Activated CD4-positive, alpha-beta T cell treated with anti-CD3 and anti-CD28 coated beads, Interleukin-2, amount 50 U/mL, for 4 hours (primary cell): Measurements from ENCODE around the gene ADAP1.
A peak's percentile ranks its signal among the peaks of the same experiment; 100 is the strongest.
"Not testable (repeated sequence)": the region's sequence is repeated elsewhere in the genome, so short reads cannot be mapped to it uniquely, and the experiment has no call there.

ENCODE experiments used
- DNase-seq, 2 experiments: peaks; one replicate each; pipeline ENCODE4 v3.0.0-alpha.2; 2020

The ADAP1 gene

DNA sequence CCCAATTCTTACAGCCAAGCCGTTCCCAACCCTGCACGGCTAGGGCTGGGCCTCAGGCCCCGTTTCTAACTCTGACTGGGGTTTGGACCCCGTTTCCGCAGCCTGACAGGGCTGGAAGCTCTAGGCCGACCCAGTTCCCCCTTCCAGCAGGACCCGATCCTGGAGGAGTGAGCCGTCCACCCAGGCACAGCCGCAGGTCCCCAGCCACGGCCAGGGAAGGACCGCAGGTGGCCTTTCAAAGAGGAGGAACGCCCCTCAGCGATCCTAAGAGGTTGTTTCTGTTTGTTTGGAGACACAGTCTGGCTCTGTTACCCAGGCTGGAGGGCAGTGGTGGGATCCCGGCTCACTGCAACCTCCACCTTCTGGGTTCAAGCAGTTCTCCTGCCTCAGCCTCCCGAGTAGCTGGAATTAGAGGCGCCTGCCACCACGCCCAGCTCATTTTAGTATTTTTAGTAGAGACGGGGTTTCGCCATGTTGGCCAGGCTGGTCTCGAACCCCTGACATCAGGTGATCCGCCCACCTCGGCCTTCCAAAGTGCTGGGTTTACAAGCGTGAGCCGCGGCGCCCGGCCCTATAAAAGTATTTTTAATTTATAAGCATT is 78.9 kb downstream of the ADAP1 start:
- no peak for DNase-seq

DNA sequence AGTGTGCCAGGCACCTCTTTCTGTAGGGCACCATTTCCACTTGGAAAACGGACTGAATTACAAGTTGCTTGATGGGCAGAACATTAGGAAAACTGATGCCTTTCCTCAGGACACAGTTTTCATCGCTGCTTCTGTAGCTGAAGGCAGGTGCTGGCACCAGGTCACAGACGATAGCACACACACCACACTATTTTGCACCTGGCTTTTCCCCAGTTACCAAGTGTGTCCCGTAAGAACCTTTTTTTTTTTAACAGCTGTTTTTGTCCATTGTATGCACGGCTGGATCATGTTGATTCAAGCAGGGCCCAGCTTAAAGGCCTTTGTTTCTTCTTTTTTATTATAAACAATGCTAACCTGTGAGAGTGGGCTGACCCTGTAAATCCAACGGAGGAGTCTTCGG is 79.4 kb downstream of the ADAP1 start:
- no peak for DNase-seq

DNA sequence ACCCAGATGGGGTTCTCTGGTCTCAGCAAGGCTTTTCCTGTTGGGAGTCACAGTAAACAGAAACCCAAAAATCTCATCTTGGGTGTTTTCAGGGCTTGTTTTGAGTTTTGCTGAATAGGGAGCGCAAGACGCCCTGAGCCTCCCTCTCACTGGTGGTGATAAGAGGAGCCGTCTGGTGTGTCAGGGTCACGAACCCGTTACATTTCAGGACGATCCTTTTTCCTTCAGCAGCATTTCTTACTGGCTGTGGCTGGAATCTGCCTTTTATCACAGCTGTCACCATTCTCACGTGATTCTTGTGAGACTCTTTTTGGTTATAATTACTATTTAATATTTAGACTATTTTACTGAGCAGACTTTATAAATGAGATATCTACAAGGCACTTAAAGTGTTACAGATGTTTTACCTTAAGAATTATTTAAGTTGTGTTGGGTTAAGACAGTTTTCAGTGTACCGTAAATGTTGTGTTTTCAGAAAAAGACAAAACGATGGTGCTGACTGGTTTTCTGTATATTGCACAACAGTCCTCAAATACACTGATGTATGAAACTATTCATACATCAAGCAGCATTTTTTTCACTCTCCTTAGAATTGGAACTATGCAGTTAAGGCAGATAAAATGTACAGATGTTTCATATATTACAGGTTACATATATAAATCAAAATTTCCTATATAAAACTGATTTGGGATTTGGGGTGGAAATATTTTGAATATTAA is 80.3 kb downstream of the ADAP1 start:
- DNase-seq: no peak

DNA sequence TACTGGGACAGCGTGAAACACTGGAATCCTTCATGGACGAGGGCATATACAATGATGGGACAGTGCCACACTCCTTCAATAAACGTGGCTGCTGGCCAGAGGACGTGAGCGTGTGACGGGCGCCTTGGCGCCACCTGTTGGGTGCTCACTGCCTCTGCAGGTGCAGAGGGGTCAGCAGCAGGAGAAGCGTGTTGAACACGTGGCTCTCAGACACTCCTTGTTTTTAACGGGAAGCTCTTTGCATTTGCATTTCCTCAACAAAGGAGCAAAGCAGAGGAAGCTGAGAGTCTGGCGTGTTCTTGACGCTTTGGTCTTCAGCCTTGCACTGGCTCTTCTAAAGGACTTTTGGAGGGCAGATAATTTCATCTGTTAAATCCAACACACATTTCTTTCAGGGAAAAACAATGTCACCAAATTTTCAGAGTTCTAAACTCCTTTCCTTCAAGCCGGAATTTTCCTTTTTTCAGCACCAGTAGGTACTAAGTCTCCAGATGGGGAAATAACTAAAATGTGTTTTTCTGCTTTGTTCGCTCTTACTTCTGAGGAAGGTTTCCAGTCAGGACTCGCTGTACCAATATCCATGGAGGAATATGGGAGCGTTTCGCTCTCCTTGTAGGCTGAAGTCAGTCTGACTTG is 81.0 kb downstream of the ADAP1 start:
- peak; percentile 51 to 62 for DNase-seq

DNA sequence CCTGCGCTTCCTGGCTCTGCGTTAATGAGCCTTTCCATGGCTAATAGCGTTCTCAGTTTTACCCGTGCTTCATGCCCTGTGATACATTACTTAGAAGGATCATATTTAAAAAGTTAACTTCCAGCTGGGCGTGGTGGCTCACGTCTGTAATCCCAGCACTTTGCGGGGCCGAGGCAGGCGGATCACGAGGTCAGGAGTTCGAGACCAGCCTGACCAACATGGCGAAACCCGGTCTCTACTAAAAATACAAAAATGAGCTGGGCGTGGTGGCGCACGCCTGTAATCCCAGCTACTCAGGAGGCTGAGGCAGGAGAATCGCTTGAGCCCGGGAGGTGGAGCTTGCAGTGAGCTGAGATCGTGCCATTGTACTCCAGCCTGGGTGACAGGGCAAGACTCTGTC is 81.8 kb downstream of the ADAP1 start:
- not testable (repeated sequence) for DNase-seq

DNA sequence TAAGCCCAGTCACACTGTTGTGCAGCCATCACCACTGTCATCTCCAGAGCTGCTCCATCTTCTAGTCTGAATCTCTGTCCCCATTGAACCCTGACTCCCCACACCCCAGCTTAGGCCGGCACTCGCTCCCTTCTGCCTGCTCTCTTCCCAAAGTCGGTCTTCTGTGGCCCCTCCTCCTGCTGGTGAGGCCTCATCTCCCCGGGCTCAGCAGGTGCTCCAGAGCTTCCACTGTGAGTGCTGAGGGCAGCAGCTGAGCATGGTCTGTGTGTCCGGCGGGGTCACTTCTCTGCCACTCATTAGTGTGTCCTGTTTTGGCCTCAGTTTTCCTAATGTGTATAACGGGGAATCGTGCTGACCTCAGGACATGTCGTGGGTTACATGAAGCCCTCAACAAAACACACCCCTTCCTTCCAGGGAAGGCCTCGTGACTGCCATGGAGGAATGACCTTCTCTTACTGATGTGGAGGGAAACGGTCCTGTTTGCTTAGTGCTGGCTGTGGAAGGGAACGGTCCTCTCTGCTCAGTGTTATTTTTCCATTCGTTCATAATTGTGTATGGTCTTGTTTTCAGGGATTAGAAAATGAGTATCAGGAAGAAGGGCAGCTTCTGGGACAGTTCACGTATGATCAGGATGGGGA is 82.5 kb downstream of the ADAP1 start:
- DNase-seq: no peak

DNA sequence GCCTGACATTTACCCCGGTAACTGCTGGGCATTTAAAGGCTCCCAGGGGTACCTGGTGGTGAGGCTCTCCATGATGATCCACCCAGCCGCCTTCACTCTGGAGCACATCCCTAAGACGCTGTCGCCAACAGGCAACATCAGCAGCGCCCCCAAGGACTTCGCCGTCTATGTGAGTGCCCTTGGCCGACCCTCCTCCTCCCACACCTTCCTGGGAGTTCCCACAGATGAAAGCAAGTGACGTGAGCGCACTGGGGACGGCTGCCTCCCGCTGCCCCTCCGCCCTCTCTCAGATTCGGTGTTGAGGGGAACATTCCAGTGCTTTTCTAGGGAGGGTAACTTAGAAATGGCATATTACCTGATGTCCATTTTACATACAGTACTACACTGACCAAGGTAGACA is 85.1 kb downstream of the ADAP1 start:
- no peak for DNase-seq

DNA sequence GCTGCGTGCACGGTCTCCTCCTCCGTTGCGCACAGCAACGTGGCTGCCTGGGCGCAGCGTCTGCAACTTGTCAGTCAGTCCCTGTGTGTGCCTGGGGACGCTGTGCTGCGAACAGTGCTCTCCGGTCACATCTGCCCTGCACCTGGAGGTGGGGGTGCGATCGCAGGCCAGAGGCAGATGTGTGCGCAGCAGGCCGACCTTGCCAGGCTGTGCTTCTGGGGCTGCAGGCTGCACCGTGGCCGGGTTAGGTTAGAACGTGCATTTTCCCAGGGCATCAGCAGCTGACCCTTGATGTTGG is 86.3 kb downstream of the ADAP1 start:
- no peak for DNase-seq

DNA sequence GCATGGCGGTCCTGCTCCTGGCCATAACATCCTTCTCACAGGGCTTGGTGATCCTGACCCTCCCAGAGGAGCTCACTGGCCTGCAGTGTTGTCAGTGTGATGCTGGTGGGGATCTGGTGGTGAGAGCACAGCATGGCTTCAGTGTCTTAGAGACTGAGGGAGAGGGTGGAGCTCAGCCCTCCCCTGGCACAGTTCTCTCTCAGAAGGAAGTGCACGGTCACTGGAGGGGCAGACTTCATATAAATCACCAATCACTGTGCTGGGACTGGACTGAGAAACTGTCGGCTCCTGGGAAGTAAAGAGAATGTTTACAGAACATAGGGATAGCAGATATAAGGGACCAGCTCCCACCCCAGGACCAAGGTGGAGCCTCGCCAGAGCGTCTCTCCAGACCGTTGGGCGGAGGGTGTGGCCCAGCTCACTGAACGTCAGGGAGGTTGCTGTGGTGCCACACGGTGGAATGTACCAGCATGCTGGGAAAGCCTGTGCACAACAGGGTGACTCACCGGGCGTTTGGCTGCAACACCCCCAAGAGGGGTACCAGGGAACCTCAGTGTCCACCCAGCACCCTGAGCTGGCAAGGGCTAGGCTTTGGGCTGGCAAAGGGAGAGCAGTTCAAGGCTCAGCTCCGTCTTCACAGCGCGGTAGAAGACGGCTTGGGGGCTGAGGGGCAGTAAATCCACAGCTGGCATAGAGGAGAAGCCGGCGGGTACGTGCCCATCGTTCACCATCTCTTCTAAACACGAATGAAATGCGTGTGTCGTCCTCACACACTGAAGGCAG is 86.9 kb downstream of the ADAP1 start:
- DNase-seq: no peak

DNA sequence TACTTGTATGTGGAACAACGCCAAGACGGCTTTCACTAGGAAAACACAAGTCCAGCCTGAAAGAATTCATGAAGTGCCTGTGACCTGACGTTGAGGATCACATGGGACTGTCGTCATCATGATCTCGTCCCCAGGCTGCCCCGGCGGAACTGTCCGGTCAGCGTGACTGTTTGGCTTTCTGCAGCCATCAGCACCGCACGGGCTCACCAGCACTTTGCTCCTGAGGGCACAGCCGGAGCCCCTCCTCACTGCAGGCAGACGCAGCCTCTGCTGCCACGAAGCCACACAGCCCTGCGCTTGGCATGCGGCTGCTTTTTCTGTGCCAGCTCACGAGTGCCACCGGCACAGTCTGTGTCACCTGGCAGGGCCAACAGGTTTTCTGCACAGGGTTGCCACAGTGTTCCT is 87.5 kb downstream of the ADAP1 start:
- DNase-seq: no peak

DNA sequence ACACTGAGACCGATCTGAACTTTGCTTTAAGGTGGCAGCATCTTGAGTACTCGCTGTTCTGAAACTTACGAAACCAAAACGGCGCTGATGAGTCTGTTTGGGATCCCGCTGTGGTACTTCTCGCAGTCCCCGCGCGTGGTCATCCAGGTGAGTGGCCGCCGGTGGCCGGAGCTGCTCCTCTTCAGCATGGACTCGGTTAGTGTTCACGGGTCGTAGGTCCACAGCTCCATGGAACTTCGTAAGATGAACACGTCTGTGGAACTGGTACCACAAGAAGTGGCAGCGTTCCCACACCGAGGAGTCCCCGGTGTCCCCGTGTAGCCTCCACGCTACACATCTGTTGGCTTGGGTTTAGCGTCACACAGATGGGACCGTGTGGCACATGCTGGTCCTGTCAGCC is 88.6 kb downstream of the ADAP1 start:
- DNase-seq: no peak

DNA sequence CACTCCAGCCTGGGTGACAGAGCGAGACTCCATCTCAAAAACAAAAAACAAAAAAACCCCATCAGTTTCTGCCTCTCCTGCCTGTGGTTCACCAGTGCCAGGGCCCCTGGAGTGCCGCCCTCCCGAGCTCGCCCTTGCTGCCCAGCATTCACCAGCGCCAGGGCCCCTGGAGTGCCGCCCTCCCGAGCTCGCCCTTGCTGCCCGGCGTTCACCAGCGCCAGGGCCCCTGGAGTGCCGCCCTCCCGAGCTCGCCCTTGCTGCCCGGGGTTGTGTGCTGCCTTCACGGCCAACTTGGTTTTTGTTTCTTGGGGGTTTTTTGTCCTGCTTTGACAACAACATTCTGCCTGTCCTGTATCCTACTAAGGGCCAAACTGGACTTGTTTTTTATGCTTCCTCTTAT is 91.4 kb downstream of the ADAP1 start:
- no peak for DNase-seq

DNA sequence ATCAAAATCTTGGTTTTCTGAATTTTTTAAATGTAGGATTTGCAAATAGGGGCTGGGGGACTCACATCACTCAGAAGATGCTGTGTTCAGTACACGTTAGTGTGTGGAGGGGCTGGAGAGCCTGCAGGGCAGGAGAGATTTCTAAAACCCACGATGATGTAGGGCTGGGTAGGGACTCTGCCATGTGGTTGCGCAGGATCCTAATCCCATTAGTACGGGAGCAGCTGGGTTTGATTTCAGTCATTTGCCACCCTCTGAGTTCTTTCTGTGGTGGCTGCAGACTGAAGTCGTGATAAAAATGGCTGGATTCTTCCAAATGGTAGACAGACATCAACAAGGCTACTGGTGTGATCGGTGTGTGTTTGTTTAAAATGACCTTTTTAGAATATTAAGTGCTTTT is 92.3 kb downstream of the ADAP1 start:
- DNase-seq: no peak

DNA sequence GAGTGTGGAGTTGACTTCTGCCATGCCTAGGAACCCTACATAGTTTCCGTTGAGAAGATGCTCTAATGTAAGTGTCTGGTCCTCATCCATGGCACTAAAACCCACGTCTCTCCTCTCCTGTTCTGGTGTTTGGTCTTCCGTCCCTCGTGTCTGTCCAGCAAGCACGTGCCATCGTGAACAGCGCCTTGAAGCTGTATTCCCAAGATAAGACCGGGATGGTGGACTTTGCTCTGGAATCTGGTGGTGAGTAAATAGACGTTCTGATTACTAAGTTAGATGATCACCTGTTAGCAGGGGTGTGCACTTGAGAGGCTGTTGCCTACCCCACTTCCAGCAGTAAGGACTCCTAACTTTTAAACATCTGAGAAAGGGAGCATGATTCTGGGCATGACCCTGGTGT is 93.3 kb downstream of the ADAP1 start:
- no peak for DNase-seq

DNA sequence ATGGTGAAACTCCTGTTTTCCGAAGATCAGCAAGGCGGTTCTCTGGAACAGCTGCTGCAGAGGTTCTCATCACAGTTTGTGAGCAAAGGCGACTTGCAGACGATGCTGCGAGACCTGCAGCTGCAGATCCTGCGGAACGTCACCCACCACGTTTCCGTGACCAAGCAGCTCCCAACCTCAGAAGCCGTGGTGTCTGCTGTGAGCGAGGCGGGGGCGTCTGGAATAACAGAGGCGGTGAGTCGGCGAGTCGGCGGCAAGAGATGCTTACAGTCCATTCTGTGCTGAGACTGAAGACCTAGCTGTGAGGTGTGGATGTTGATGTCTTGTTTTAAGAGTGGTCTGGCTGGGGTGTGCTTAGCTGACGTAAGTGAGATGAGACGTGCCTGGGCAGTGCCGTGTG is 94.3 kb downstream of the ADAP1 start:
- DNase-seq: no peak

DNA sequence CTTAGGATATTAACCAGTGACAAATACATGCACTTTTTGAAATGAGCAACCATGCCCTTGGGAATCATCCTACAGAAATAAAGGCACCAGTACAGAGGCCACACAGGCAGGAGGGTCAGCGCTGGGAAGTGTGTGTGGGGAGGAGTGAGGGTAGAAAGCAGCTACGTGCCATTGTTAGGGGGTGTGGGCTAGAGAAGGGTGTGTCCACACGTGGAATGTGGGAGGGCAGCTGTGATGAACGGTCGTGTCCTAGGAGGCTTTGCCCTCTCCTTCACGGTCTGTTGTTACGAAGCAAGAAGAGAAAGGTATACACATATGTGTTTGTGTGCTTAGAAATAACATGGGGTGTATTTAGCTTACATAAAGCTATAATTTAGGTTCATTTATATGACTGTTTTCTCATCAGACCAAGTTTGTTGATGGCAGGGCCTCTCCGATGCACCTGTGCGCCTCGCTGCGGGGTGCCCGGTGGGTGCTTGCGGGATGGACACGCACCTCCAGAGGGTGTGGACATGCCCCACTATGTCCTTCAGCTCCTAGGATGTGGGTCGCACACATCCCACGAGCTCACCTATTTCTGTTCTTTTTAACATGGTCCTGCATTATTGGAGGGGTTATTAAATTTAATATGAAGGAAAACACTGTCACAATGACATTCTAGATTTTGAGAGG is 95.0 kb downstream of the ADAP1 start:
- DNase-seq: no peak

DNA sequence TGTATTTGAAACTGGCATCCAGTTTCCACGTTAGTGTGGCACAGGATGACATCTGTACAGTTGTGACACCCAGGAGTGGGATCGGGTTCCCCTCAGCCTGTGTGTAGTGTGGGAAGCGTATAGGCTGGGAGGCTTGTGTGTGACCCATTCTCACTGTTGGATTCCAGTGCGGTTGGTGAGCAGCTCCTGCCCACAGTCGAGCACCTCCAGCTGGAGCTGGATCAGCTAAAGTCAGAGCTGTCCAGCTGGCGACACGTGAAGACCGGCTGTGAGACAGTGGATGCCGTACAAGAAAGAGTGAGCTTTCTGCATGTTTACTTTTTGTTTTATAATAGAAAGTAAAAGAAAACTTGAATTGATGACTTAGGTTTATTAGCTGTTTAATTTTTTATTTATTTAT is 96.8 kb downstream of the ADAP1 start:
- no peak for DNase-seq

DNA sequence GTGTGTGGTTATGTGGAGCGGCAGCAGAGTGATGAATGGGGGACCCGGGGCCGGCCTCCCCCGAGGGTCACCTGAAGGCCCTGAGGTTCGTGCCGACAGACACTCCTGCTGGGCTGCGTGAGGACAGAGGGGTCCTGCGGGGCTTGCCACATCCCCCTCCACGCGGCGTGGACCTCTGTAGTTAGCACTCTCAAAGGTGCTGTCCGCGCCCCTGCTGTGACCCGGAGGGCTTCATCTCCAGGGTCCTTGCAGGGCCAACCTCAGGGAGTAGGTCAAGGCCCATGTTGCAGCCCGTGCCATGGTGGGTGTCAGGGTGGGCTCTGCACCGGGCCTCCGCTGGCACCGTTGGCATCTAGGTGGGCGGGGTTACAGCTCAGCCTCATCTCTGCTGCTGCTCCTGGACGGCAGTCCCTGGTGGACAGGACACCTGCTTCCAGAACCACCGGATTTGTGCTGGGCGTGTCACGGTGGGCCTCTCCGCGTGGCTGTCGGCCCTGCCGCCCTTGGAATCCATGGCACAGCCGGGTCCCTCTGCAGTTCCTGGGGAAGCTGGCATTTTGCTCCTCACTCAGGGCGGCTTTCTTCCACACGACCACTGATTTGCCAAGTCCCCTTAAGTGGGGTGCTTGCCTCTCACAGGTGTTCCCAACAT is 97.9 kb downstream of the ADAP1 start:
- DNase-seq: no peak

DNA sequence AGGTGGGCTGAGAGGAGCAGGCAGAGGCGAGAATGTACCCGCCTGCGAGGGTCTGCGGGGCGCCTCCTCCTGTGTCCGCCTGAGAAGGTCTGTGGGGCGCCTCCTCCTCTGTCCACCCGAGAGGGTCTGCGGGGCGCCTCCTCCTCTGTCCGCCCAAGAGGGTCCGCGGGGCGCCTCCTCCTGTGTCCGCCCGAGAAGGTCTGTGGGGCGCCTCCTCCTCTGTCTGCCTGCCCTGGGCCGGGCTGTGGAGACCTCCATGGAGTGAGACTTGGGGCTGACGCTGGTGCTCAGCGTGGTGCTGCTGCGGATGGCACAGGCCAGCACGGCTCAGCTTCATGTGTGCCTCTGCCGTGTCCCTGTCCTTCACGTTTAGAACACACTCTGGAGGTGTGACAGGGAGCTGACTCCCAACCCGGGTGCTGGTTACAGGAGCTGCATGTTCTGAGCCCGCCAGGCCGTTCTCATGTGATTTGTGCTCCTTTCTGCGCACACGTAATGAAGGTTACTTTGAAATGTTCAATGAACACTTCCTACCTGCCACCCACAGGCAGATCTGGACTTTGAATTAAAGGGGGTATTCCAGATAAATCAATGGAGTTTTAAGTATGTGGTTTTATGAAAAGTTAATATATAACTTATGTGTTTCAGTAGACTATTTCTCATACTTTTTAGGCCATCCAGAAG is 98.7 kb downstream of the ADAP1 start:
- DNase-seq: no peak

DNA sequence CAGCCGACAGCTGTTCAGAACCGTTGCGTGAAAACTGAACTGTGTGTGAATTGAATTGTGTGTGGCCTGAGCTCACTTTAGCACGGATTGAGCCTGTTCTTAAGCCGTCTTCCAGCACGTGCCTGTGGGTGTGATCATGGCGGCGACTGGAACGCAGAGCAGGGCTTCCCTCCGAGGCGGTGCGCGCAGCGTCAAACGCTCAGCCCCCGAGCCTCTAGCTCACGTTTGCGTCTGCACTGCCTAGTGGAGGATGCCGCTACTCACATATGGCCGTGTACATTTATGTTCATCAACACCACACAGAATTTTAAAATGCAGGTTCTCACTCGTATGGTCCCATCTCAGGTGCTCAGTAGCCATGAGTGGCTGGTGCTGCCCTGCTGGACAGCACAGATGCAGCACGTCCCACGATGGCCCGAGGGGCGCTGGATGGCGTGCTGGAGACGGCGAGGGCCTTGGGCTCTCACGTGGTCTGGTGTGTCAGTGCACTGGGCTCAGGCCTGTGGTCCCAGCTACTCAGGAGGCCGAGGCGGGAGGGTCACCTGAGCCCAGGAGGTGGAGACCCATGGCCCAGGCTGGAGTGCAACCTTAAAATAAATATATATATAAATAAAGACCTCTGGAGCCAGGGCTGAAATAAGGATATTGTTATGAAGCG is 100.2 kb downstream of the ADAP1 start:
- DNase-seq: no peak
